HG03378 (cell line): ENCODE data around the gene HS3ST4.

ENCODE experiments used
- ATAC-seq: cut with Tn5 transposase; IDR thresholded peaks from one replicate; pipeline ENCODE4 v1.9.1; 2021; ENCODE audit warnings: mild to moderate bottlenecking, moderate library complexity; ENCODE audit not compliant: unreplicated experiment

HS3ST4 gene

DNA sequence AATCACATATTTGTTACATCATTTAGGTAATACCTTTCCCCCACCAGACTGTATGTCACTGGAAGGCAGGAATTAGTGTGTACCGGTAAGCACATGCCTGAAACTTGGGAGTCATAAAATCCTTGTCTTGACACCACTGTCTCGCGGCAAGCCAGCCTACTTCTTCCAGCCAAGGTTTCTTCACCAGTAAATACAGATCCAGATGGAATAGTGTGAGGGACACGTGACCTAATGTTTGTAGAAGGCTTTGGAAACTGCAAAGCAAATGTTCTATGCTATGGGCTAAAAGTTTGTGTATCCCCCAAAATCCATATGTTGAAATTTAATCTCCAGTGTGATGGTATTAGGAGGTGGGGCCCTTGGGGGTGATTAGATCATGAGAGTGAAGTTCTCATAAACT lies 126.1 kb downstream of the HS3ST4 start:
- no peak for ATAC-seq

- ATAC-seq = no peak
These were observed 132.1 kb downstream of the HS3ST4 start for GRCh38 chr16:25823891-25824290.

DNA sequence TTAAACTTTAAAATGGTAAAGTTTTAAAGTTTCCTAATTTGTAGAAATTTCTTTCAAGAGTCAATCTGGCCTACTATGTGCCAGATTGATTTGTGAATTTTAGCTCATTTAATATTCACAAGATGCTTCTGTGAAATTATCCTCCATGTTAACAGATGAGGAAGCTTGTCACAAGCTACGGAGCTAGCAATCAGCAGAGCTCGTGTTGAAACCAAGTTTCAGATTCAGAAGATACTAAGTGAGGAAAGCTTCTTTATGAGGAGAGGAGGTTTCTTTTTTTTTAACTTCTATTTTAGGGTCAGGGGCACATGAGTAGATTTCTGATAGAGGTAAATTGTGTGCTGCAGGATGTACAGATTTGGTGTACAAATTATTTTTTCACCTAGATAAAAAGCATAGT lies 135.9 kb downstream of the HS3ST4 start:
- no peak for ATAC-seq

DNA sequence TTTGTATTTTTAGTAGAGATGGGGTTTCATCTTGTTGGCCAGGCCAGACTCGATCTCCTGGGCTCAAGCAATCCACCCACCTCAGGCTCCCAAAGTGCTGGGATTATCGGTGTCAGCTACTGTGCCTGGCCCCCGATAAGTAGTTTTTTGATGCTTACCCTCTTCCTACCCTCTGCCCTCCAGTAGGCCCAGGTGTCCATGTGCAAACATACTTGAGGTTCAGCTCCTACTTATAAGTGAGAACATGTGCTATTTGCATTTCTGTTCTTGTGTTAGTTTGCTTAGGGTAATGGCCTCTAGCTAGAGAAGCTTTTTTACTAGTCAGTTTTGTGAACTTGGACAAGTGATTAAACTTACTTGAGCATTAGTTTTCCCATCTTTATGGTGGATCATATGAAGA lies 136.8 kb downstream of the HS3ST4 start:
- ATAC-seq = no peak

- no peak for ATAC-seq
These were observed 140.5 kb downstream of the HS3ST4 start for GRCh38 chr16:25832291-25832690.

- no peak for ATAC-seq
These were observed 142.3 kb downstream of the HS3ST4 start for GRCh38 chr16:25834101-25834500.

GRCh38 chr16:25835126-25835525 lies 143.4 kb downstream of the HS3ST4 start:
- ATAC-seq = no peak

GRCh38 chr16:25838724-25839186 lies 147.0 kb downstream of the HS3ST4 start:
- ATAC-seq = no peak

DNA sequence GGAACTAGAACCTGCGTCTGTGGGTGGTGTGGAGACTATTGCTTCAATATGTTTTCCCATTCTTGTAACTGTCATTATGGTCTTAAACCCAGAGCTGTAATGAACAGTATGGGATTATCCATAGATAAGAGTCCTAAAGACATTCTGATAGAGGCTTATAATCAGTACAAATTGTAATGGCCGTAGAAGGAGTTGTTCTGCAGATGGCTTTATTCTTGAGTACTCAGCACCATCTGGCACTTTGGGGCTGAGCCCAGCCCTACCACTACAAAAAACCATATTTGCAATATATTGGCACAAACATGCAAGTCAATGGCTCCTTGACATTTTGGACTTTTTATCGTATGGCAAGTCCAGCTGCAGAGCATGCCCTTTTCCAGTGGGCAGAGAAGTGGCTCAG lies 150.0 kb downstream of the HS3ST4 start:
- no peak for ATAC-seq

DNA sequence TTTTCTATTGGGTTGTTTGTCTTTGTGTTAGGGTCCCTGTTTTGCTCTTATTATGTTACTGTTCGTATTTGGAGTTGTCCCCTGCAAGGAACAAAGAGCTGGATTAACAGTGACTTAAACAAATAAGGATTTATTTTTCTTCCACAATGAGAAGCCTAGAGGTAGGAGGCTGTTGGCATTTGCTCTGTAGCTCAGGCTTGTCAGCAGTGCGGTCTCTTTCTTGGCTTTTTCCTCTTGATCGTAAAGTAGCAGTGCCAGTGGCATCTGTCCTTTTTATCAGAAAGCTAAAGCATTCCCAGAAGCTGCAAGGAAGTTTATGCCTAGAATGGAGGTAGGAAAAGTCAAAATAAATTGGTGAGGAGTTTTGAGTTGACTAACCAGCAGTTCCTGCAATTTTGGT lies 154.1 kb downstream of the HS3ST4 start:
- no peak for ATAC-seq

DNA sequence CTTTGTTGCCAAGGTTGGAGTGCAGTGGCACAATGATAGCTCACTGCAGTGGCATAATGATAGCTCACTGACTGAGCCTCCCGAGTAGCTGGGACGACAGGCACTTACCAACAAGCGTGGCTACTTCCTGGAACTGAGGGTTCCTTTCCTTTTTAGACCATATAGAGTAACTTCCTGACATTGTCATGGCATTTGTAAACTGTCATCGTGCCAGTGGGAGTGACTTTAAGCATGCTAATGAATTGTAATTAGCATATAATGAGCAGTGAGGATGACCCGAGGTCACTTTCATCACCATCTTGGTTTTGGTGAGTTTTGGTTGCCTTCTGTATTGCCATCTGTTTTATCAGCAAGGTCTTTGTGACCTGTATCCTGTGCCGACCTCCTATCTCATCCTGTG lies 162.4 kb downstream of the HS3ST4 start:
- ATAC-seq = no peak

- ATAC-seq = no peak
These were observed 163.3 kb downstream of the HS3ST4 start for GRCh38 chr16:25855063-25855462.

DNA sequence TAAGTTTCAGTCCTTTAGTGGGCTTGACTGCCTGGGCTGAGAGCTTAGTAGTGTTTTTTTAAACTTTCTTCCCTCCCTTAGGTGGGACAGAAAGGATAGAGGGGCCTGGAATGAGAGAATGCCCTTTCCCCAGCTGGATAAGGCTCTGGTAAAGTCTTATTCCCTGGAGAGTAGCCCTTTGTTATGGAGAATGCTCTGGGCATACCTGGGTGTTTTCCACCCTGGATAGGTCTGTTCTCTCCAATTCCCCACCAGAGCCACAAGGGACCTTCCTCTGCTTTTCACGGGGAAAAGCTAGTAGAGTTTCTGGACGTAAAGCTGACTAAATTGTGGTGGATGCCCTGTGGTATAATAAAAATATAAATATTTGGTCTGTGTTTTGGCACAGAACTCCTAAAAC lies 164.1 kb downstream of the HS3ST4 start:
- ATAC-seq = no peak

- ATAC-seq = no peak
These were observed 167.9 kb downstream of the HS3ST4 start for GRCh38 chr16:25859645-25860044.

GRCh38 chr16:25867041-25867440 lies 175.3 kb downstream of the HS3ST4 start:
- ATAC-seq = no peak

GRCh38 chr16:25868106-25868505 lies 176.3 kb downstream of the HS3ST4 start:
- ATAC-seq = no peak

DNA sequence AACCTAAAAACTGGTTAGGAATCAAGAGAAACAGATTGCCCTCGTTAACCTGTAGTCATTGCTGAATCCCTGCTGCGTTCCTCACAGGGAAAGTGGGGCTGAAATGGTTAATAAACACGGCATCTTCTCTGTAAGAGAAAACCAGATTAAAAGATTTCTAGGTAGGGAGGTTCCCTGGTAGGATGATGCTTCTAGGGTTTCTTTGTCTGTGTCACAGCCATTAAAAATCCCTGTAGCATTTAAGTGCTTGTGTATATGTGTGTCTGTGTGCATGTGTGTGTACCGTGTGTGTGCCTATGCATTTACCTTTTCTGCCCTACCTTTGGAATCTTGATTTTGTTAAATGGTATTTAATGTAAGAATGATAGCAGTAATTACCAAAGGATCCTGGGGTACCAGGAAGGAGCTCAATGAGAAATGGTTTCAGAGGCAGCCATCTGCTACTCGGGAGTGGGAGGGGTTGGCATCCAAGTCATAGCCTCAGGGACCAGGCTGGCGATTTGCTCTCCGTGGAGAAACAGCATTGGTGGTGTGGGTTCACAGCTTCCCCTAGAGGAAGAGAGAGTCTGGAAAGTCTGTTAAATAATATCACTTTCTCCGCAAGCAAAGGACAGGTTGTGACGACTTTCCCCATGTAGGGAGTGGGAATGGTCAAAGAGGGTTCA lies 177.1 kb downstream of the HS3ST4 start:
- no peak for ATAC-seq

DNA sequence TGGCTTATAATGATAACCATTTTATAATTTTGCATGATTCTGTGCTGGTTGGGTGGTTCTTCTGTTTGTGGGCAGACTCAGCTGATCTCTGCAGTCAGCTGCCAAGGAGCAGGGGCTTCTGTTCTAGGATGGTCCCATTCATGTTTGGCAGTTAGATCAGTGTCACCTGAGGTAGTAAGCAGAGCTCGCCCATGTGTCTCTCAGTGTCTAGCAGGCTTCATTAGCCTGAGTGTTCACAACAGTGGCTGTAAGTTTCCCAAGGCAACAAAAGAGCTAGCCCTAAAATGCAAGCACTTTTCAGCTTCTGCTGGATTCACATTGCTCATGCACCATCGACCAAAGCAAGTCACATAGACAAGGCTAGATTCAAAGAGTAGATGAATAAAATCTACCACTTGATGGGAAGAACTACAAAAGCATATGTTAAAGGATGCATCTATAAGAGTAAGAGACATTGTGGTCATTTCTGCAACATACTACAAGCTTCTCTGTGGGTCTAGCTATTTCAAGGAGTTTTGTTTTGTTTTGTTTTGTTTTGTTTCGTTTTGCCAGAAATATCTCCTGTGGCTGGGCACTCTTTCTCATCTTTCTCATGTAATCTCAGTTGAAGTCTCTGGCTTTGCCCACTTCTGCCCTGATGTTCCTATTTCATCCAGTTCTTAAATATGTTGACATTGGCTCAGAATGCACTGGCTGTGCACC lies 180.8 kb downstream of the HS3ST4 start:
- no peak for ATAC-seq

DNA sequence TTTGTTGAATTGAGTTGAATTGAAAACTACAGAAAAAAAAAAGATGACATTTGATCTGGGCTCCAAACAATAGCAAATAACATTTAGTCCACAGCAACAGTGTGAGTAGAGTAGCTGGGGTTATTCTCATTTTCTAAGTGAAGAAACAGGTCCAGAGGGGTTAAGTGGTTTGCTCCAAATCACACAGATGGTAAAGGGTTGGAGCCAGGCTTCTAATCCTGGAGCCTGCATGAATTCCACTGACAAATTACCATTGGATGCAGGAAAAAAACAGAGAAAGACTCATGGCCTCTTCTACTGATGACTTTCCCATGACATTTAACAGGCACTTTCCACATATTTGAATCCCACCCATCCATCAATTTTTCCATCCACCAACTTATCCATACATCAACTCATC lies 182.4 kb downstream of the HS3ST4 start:
- ATAC-seq = no peak

GRCh38 chr16:25875956-25876598 lies 184.3 kb downstream of the HS3ST4 start:
- ATAC-seq = no peak

- no peak for ATAC-seq
These were observed 185.3 kb downstream of the HS3ST4 start for GRCh38 chr16:25877103-25877502.

- ATAC-seq = no peak
These were observed 194.8 kb downstream of the HS3ST4 start for GRCh38 chr16:25886598-25886997.
